Measurements from ENCODE around the gene PSMC2. TPM values are rescaled to one million over a fixed set of nuclear protein-coding genes. Genes with fewer than 3 reads are reported as not detected.

Gene PSMC2
- total RNA-seq, 1 experiment from 2014 or later, result 121 TPM

GRCh38 chr7:103381280-103382031, 34.0 kb downstream of the PSMC2 start:
- DNase-seq (ENCODE audit: low spot score) (no peak), ATAC-seq (no peak)
- H3K27ac Mint-ChIP-seq, result no peak overlapping the region
- ChIA-PET CTCF (no interaction called here), POLR2A (no interaction called here)
- no peak for TF ChIP-seq AR (CRISPR knock-in tag; IDR thresholded peaks at IDR 0.05)
- no peak for TF ChIP-seq MYBL2 (CRISPR knock-in tag; IDR thresholded peaks at IDR 0.05)
- TF ChIP-seq TCF7 (CRISPR knock-in tag; IDR thresholded peaks at IDR 0.05; ENCODE audit: low read depth), result no peak
- TF ChIP-seq ZSCAN18 (CRISPR knock-in tag; IDR thresholded peaks at IDR 0.05), result no peak
- no peak for TF ChIP-seq SP1 (CRISPR knock-in tag; conservative IDR thresholded peaks at IDR 0.05)
- TF ChIP-seq SOX15 (CRISPR knock-in tag; IDR thresholded peaks at IDR 0.05), result no peak
- no peak for TF ChIP-seq PREB (CRISPR knock-in tag; IDR thresholded peaks at IDR 0.05; ENCODE audit: borderline replicate concordance)
- no peak for TF ChIP-seq ETV6 (CRISPR knock-in tag; IDR thresholded peaks at IDR 0.05)
- TF ChIP-seq ZNF121 (CRISPR knock-in tag; IDR thresholded peaks at IDR 0.05), result no peak
- TF ChIP-seq IRF1 (CRISPR knock-in tag; IDR thresholded peaks at IDR 0.05), result no peak
- TF ChIP-seq HMGA2 (CRISPR knock-in tag; IDR thresholded peaks at IDR 0.05), result no peak
- no peak for TF ChIP-seq ZNF423 (CRISPR knock-in tag; IDR thresholded peaks at IDR 0.05)
- no peak for TF ChIP-seq GTF2I (CRISPR knock-in tag; conservative IDR thresholded peaks at IDR 0.05)
- TF ChIP-seq ATF1 (CRISPR knock-in tag; IDR thresholded peaks at IDR 0.05), result no peak
- TF ChIP-seq IRF2 (CRISPR knock-in tag; IDR thresholded peaks at IDR 0.05; ENCODE audit: borderline replicate concordance, low read depth), result no peak
- H3K4me3 Mint-ChIP-seq, result no peak overlapping the region
- no peaks in the 10 kb centered on the region for H3K4me1 Mint-ChIP-seq
- no peaks in the 10 kb centered on the region for H3K27me3 Mint-ChIP-seq (ENCODE audit: low read depth)
- no peaks in the 10 kb centered on the region for H3K9me3 Mint-ChIP-seq
- no peaks in the 10 kb centered on the region for H3K36me3 Mint-ChIP-seq

GRCh38 chr7:103382032-103382402, 34.6 kb downstream of the PSMC2 start:
- POLR2A ChIA-PET, result no interaction called here
- ATAC-seq, result no peak
- no peaks in the 10 kb centered on the region for H3K4me1 Mint-ChIP-seq
- no peak overlapping the region for H3K4me3 Mint-ChIP-seq
- no peaks in the 10 kb centered on the region for H3K27me3 Mint-ChIP-seq (ENCODE audit: low read depth)
- no peak overlapping the region for H3K27ac Mint-ChIP-seq
- no peaks in the 10 kb centered on the region for H3K36me3 Mint-ChIP-seq
- CTCF ChIA-PET, result no interaction called here
- H3K9me3 Mint-ChIP-seq, result no peaks in the 10 kb centered on the region
- no peak for DNase-seq (ENCODE audit: low spot score)
- TF ChIP-seq USF2 (CRISPR knock-in tag; IDR thresholded peaks at IDR 0.05), result no peak
- TF ChIP-seq MXD4 (CRISPR knock-in tag; IDR thresholded peaks at IDR 0.05; ENCODE audit: borderline replicate concordance), result no peak

All from WTC11 (cell line).